HepG2 (cell line): ENCODE measurements around the gene ATP2C2. TPM values are rescaled to one million over a fixed set of nuclear protein-coding genes. Genes with fewer than 3 reads are reported as not detected.

Experiments used
- ATAC-seq: fragments of 200-7000 bp; cut with Tn5 transposase; 3 replicates; pipeline ENCODE4 v1.9.1; 2020; ENCODE audit warnings: mild to moderate bottlenecking, moderate library complexity
- BruUV-seq: library from RNA; stranded (reverse); fragments of 400-500 nt; replicated peaks from 2 replicates; lab custom pipeline; 2021; lab: Mats Ljungman, UMichigan
- CTCF ChIA-PET: fragments of 300-600 bp; formaldehyde crosslinking; extraction: SDS; loops from one replicate; lab custom pipeline; 2021; ENCODE audit warnings: low total read pairs, inconsistent platforms, low intra/inter-chr PET ratio; lab: Yijun Ruan, JAX
- POLR2A ChIA-PET: fragments of 350-600 bp; sonication (Branson Sonifier 250); formaldehyde crosslinking; loops from one replicate; lab custom pipeline; 2020; ENCODE audit warnings: antibody characterized with exemption, inconsistent platforms; lab: Yijun Ruan, JAX
- DNase-seq: peaks from one replicate; pipeline ENCODE4 v3.0.0-alpha.2; 2015; ENCODE audit warnings: low spot score
- FAIRE-seq: peaks from 3 replicates; lab custom pipeline; 2011; peaks lifted over from hg19 to GRCh38; lab: Jason Lieb, UNC
- H2AFZ ChIP-seq: one replicate; pipeline ENCODE4 v1.6.1; 2011; ENCODE audit warnings: low read length, inconsistent platforms
- H3K27ac ChIP-seq: fragments of 300-600 bp; 3 replicates; pipeline ENCODE4 v1.8.0; 2011; ENCODE audit warnings: mixed run types, mild to moderate bottlenecking, mixed read lengths, low read length, inconsistent platforms; ENCODE audit not compliant: insufficient read depth; ENCODE audit errors: extremely low read length
- H3K27me3 ChIP-seq, 2 experiments: fragments of 200-600 bp in 1 of 2; 2 replicates in 1 of 2; 3 replicates in 1 of 2; pipeline versions ENCODE4 v1.6.0 to v1.8.0; 2011; ENCODE audit warnings: low read length in 2 of 2, mild to moderate bottlenecking in 2 of 2, moderate library complexity in 2 of 2, inconsistent platforms in 1 of 2; ENCODE audit not compliant: insufficient read depth in 2 of 2, control insufficient read depth in 1 of 2
- H3K36me3 ChIP-seq, 2 experiments: fragments of 200-600 bp in 1 of 2; replicated peaks in 1 of 2; 2 replicates in 1 of 2; 3 replicates in 1 of 2; pipeline versions ENCODE4 v1.5.1 to v1.8.0; 2011; ENCODE audit warnings: low read length in 2 of 2, inconsistent platforms in 1 of 2; ENCODE audit not compliant: insufficient read depth in 2 of 2, control insufficient read depth in 1 of 2
- H3K4me1 ChIP-seq: 2 replicates; pipeline ENCODE4 v1.5.1; 2012; ENCODE audit warnings: low read length, inconsistent platforms; ENCODE audit not compliant: insufficient read depth
- H3K4me2 ChIP-seq: 2 replicates; pipeline ENCODE4 v1.6.0; 2011; ENCODE audit warnings: low read depth, low read length, inconsistent platforms
- H3K4me3 ChIP-seq, 3 experiments: fragments of 200-600 bp in 1 of 3; sonication (generic), shearing (Covaris generic) in 1 of 3; replicated peaks in 1 of 3; 2 replicates each; pipeline ENCODE4 v1.5.1; 2011 to 2016; ENCODE audit warnings: low read length in 3 of 3, inconsistent platforms in 2 of 3, low read depth in 2 of 3, mild to moderate bottlenecking in 2 of 3, control low read depth in 1 of 3, mixed read lengths in 1 of 3; ENCODE audit not compliant: insufficient read depth in 1 of 3
- H3K79me2 ChIP-seq: one replicate; pipeline ENCODE4 v1.6.1; 2011; ENCODE audit warnings: low read length, inconsistent platforms; ENCODE audit not compliant: insufficient read depth
- H3K9ac ChIP-seq: 2 replicates; pipeline ENCODE4 v1.6.0; 2011; ENCODE audit warnings: mild to moderate bottlenecking, low read depth, low read length, inconsistent platforms; ENCODE audit not compliant: insufficient read depth
- H3K9me3 ChIP-seq: 2 replicates; pipeline ENCODE4 v1.5.1; 2012; ENCODE audit warnings: mild to moderate bottlenecking, low read length
- H4K20me1 ChIP-seq: 2 replicates; pipeline ENCODE4 v1.6.0; 2011; ENCODE audit warnings: inconsistent platforms, mild to moderate bottlenecking, low read length, moderate library complexity; ENCODE audit not compliant: insufficient read depth
- EZH2 ChIP-seq: conservative IDR thresholded peaks from 2 replicates; pipeline ENCODE4 v1.6.1; 2012; ENCODE audit warnings: mild to moderate bottlenecking, low read depth, low read length, moderate library complexity
- GATAD1 ChIP-seq: IDR thresholded peaks from 2 replicates; pipeline ENCODE4 v1.6.1; 2016; ENCODE audit warnings: missing genetic modification reagents, missing compliant biosample characterization
- HNF1B ChIP-seq: sonication (generic); formaldehyde crosslinking; IDR thresholded peaks from 2 replicates; pipeline ENCODE4 v1.5.1; 2020; ENCODE audit warnings: mild to moderate bottlenecking, moderate library complexity, missing genetic modification reagents
- KMT2B ChIP-seq: IDR thresholded peaks from 2 replicates; pipeline ENCODE4 v1.6.1; 2016; ENCODE audit warnings: missing genetic modification reagents, missing compliant biosample characterization
- MYPOP ChIP-seq: sonication (generic); formaldehyde crosslinking; IDR thresholded peaks from 2 replicates; pipeline ENCODE4 v1.8.1; 2023; ENCODE audit warnings: mild to moderate bottlenecking, moderate library complexity, missing genetic modification reagents
- NONO ChIP-seq, 2 experiments: fragments of 450-650 bp in 1 of 2; sonication (generic) in 1 of 2; formaldehyde crosslinking in 1 of 2; IDR thresholded peaks in 1 of 2; conservative IDR thresholded peaks in 1 of 2; 2 replicates each; pipeline versions ENCODE4 v1.6.1 to v1.8.0; 2017 to 2022; ENCODE audit warnings: mild to moderate bottlenecking in 1 of 2, missing genetic modification reagents in 1 of 2, moderate library complexity in 1 of 2
- RBFOX2 ChIP-seq: fragments of 200-400 bp; formaldehyde crosslinking; IDR thresholded peaks from 2 replicates; pipeline ENCODE4 v1.6.1; 2017; ENCODE audit warnings: low read depth, mild to moderate bottlenecking, low read length
- RBM39 ChIP-seq: fragments of 200-400 bp; formaldehyde crosslinking; IDR thresholded peaks from one replicate; pipeline ENCODE4 v1.6.1; 2018; ENCODE audit warnings: antibody characterized with exemption, mild to moderate bottlenecking, low read depth, low read length; ENCODE audit not compliant: poor library complexity, severe bottlenecking
- RFXANK ChIP-seq: IDR thresholded peaks from 2 replicates; pipeline ENCODE4 v1.6.1; 2016
- RXRB ChIP-seq: IDR thresholded peaks from 2 replicates; pipeline ENCODE4 v1.6.1; 2016; ENCODE audit warnings: borderline replicate concordance, missing genetic modification reagents, missing compliant biosample characterization
- ZFP36 ChIP-seq: fragments of 150-350 bp; IDR thresholded peaks from 2 replicates; pipeline ENCODE4 v1.6.1; 2018; ENCODE audit warnings: borderline replicate concordance, low read length, low read depth; ENCODE audit not compliant: partially characterized antibody
- ZNF143 ChIP-seq: sonication (generic); formaldehyde crosslinking; IDR thresholded peaks from 2 replicates; pipeline ENCODE4 v1.4.0; 2020; ENCODE audit warnings: missing genetic modification reagents
- ZNF337 ChIP-seq: sonication (generic); formaldehyde crosslinking; IDR thresholded peaks from 2 replicates; pipeline ENCODE4 v1.5.1; 2020; ENCODE audit warnings: missing genetic modification reagents, low read depth, mild to moderate bottlenecking, borderline replicate concordance
- ZNF7 ChIP-seq: IDR thresholded peaks from 2 replicates; pipeline ENCODE4 v1.6.1; 2016; ENCODE audit warnings: missing biosample characterization, missing genetic modification reagents
- ZNF879 ChIP-seq: sonication (generic); formaldehyde crosslinking; IDR thresholded peaks from 2 replicates; pipeline ENCODE4 v1.8.1; 2023; ENCODE audit warnings: missing genetic modification reagents
- WGBS: methylation state at CpG from one replicate; pipeline ENCODE4 v1.1.6; 2017; ENCODE audit warnings: low lambda C conversion rate; 5-methylcytosine and 5-hydroxymethylcytosine counted together
- in situ Hi-C: cut with HindIII; loops from 2 replicates; pipeline ENCODE4 v1.10.0; 2017; ENCODE audit warnings: low pct_unique_long_range_greater_than_20kb; ENCODE audit not compliant: extremely low pct_ligation_motif_present
- intact Hi-C: fragments of 100-400 bp; cut with micrococcal nuclease; formaldehyde crosslinking; loops from one replicate; pipeline ENCODE4 v1.10.0; 2022; ENCODE audit not compliant: unreplicated experiment
- polyA plus RNA-seq, 8 experiments: library from polyadenylated mRNA; depleted of rRNA in 3 of 8; stranded (reverse) in 7 of 8; unstranded in 1 of 8; fragments of >200 nt; fragmentation: Illumina TruSeq in 4 of 8; extraction: Trizol in 4 of 8; gene quantifications; 2 replicates each; pipeline versions ENCODE4 v1.2.1 to v1.2.3, GENCODE V29; 2011 to 2016; ENCODE audit warnings: low read depth in 4 of 8, missing spikeins in 1 of 8, mixed read lengths in 1 of 8; ENCODE audit not compliant: insufficient read depth in 1 of 8
- total RNA-seq, 5 experiments: library from RNA; depleted of rRNA; stranded (reverse); fragments of >200 nt; fragmentation: Illumina TruSeq; extraction: Trizol; gene quantifications; 2 replicates each; pipeline ENCODE4 v1.2.3, GENCODE V29; 2016; ENCODE audit warnings: low read depth in 1 of 5

The ATP2C2 gene
- total and polyA plus RNA-seq, 2 of the 13 experiments (the other 11 are each of a cell fraction or from before 2014, with no cell fraction given): 0.07 TPM; not detected in 1

- FAIRE-seq (no peak), DNase-seq (no peak), ATAC-seq (no peak)
- Histone ChIP-seq H3K9ac (no peak overlapping the region), H3K9me3 (no peaks in the 10 kb centered on the region), H3K79me2 (no peaks in the 10 kb centered on the region), H3K27ac (no peak overlapping the region), H3K4me3 (no peak overlapping the region), H3K4me2 (no peak overlapping the region), H3K27me3 (peaks cover 9 to 45% of the 10 kb centered on the region in 2 experiments; a peak in 3 of 5 replicates), H2AFZ (no peak overlapping the region), H3K36me3 (no peaks in the 10 kb centered on the region), H3K4me1 (no peaks in the 10 kb centered on the region), H4K20me1 (no peaks in the 10 kb centered on the region)
- WGBS: 3% methylated on average over 3 of the region's 3 CpGs
- CTCF ChIA-PET: no interaction called here
- no peak for TF ChIP-seq ZNF7
- TF ChIP-seq ZFP36: peak; percentile 80
- TF ChIP-seq RBFOX2: no peak
- no peak for TF ChIP-seq KMT2B
- BruUV-seq: no TSS peak
- POLR2A ChIA-PET: no interaction called here
- intact Hi-C loops (no loop called here), in situ Hi-C loops (no loop called here)
These were observed 11.5 kb downstream of the ATP2C2 start for GRCh38 chr16:84379709-84380362.

- H3K9me3 ChIP-seq: peaks cover 5% of the 10 kb centered on the region
- no peaks in the 10 kb centered on the region for H3K36me3 ChIP-seq
- H3K27me3 ChIP-seq: peaks cover 10 to 47% of the 10 kb centered on the region in 2 experiments; a peak in 3 of 5 replicates
- DNase-seq (no peak), FAIRE-seq (no peak), ATAC-seq (no peak)
- H3K4me1 ChIP-seq: no peaks in the 10 kb centered on the region
- in situ Hi-C loops (no loop called here), intact Hi-C loops (no loop called here)
- ChIA-PET CTCF (no interaction called here), POLR2A (no interaction called here)
- no peak overlapping the region for H3K4me2 ChIP-seq
- no peak overlapping the region for H3K9ac ChIP-seq
- H2AFZ ChIP-seq: no peak overlapping the region
- no TSS peak for BruUV-seq
- no peak overlapping the region for H3K27ac ChIP-seq
- H3K4me3 ChIP-seq: no peak overlapping the region
- 33% methylated on average over 8 of the region's 8 CpGs for WGBS
- H3K79me2 ChIP-seq: no peaks in the 10 kb centered on the region
- H4K20me1 ChIP-seq: no peaks in the 10 kb centered on the region
- TF ChIP-seq ZNF337 (no peak), NONO (IDR thresholded peaks at IDR 0.05) (no peak), NONO (CRISPR knock-in tag; conservative IDR thresholded peaks at IDR 0.05) (no peak), EZH2 (no peak), ZNF143 (CRISPR knock-in tag) (no peak), RBM39 (no peak), RFXANK (no peak), RXRB (no peak), GATAD1 (CRISPR knock-in tag) (no peak), HNF1B (CRISPR knock-in tag) (no peak), MYPOP (CRISPR knock-in tag) (no peak), ZNF879 (CRISPR knock-in tag) (no peak)
These were observed 12.1 kb downstream of the ATP2C2 start for GRCh38 chr16:84380405-84380804.
